HCT116 (cell line): ENCODE results near the gene ADD1. TPM values are rescaled to one million over a fixed set of nuclear protein-coding genes. Genes with fewer than 3 reads are reported as not detected.

Experiments
- ATAC-seq: fragments of 200-7000 bp; cut with Tn5 transposase; 2 replicates; pipeline ENCODE4 v1.9.1; 2020; ENCODE audit warnings: mild to moderate bottlenecking, moderate library complexity
- BruUV-seq: library from RNA; stranded (reverse); fragments of 400-500 nt; replicated peaks from 2 replicates; lab custom pipeline; 2021; lab: Mats Ljungman, UMichigan
- CTCF ChIA-PET: fragments of 300-600 bp; sonication (Branson Sonifier 250); formaldehyde crosslinking; loops from one replicate; lab custom pipeline; 2021; ENCODE audit warnings: antibody characterized with exemption; lab: Charles Lee
- POLR2A ChIA-PET: fragments of 300-600, 350-600 bp; sonication (Branson Sonifier 250); formaldehyde crosslinking; loops from one replicate; lab custom pipeline; 2021; ENCODE audit warnings: antibody characterized with exemption; lab: Charles Lee
- RAD21 ChIA-PET, 2 experiments: fragments of 300-600 bp; sonication (Branson Sonifier 250); formaldehyde crosslinking; loops; one replicate each; lab custom pipeline; 2023; ENCODE audit warnings: low total read pairs in 2 of 2; ENCODE audit not compliant: uncharacterized antibody in 2 of 2, unreplicated experiment in 2 of 2, low non-redundant PET in 1 of 2; lab: Charles Lee
- DNase-seq: peaks from one replicate; pipeline ENCODE4 v3.0.0-alpha.2; 2010; ENCODE audit warnings: low read depth, low spot score
- H2AFZ ChIP-seq: fragments of 200-600 bp; shearing (Covaris generic), sonication (generic); 2 replicates; pipeline ENCODE4 v1.6.1; 2017; ENCODE audit warnings: low read depth, mixed run types, mixed read lengths, antibody characterized with exemption, low read length; ENCODE audit not compliant: poor library complexity, severe bottlenecking
- H3K27ac ChIP-seq: 2 replicates; pipeline ENCODE4 v1.5.1; 2012; ENCODE audit warnings: low read depth, low read length
- H3K27me3 ChIP-seq: fragments of 200-600 bp; sonication (generic); 2 replicates; pipeline ENCODE4 v1.6.1; 2016; ENCODE audit warnings: mixed run types, low read length, mixed read lengths; ENCODE audit not compliant: insufficient read depth
- H3K36me3 ChIP-seq, 2 experiments: fragments of 200-500 bp in 1 of 2; fragments of 200-600 bp in 1 of 2; sonication (Bioruptor generic) in 1 of 2; sonication (generic) in 1 of 2; 2 replicates each; pipeline versions ENCODE4 v1.5.1 to v1.6.1; 2014 to 2016; ENCODE audit warnings: low read length in 2 of 2, inconsistent platforms in 1 of 2, mixed read lengths in 1 of 2, mixed run types in 1 of 2; ENCODE audit not compliant: insufficient read depth in 2 of 2, control insufficient read depth in 1 of 2
- H3K4me1 ChIP-seq, 2 experiments: fragments of 200-600 bp in 1 of 2; sonication (generic) in 1 of 2; 2 replicates each; pipeline versions ENCODE4 v1.5.1 to v1.6.1; 2012 to 2017; ENCODE audit warnings: low read length in 2 of 2, inconsistent platforms in 1 of 2, mild to moderate bottlenecking in 1 of 2, mixed read lengths in 1 of 2, mixed run types in 1 of 2, moderate library complexity in 1 of 2; ENCODE audit not compliant: insufficient read depth in 2 of 2, control insufficient read depth in 1 of 2
- H3K4me2 ChIP-seq: fragments of 200-600 bp; sonication (generic); 2 replicates; pipeline ENCODE4 v1.6.1; 2017; ENCODE audit warnings: mixed run types, low read length, mixed read lengths
- H3K4me3 ChIP-seq, 2 experiments: fragments of 200-600 bp in 1 of 2; sonication (generic) in 1 of 2; replicated peaks in 1 of 2; 2 replicates each; pipeline ENCODE4 v1.5.1; 2011 to 2016; ENCODE audit warnings: low read length in 2 of 2, control low read depth in 1 of 2, low read depth in 1 of 2, mild to moderate bottlenecking in 1 of 2, mixed read lengths in 1 of 2, mixed run types in 1 of 2
- H3K79me2 ChIP-seq: fragments of 200-600 bp; sonication (generic); 2 replicates; pipeline ENCODE4 v1.6.1; 2017; ENCODE audit warnings: mild to moderate bottlenecking, mixed run types, low read length, moderate library complexity, mixed read lengths; ENCODE audit not compliant: insufficient read depth
- H3K9ac ChIP-seq: fragments of 200-600 bp; sonication (generic); 2 replicates; pipeline ENCODE4 v1.6.1; 2016; ENCODE audit warnings: low read length, mixed read lengths
- H3K9me2 ChIP-seq: fragments of 200-600 bp; sonication (generic), shearing (Covaris generic); 2 replicates; pipeline ENCODE4 v1.6.1; 2017; ENCODE audit warnings: mixed run types, mild to moderate bottlenecking, moderate library complexity; ENCODE audit not compliant: insufficient read depth
- H3K9me3 ChIP-seq, 2 experiments: fragments of 200-500 bp in 1 of 2; fragments of 200-600 bp in 1 of 2; sonication (Bioruptor generic) in 1 of 2; sonication (generic) in 1 of 2; 2 replicates each; pipeline ENCODE4 v1.6.1; 2014 to 2017; ENCODE audit warnings: low read length in 2 of 2, mixed read lengths in 2 of 2, inconsistent platforms in 1 of 2, low read depth in 1 of 2, mild to moderate bottlenecking in 1 of 2, mixed run types in 1 of 2, moderate library complexity in 1 of 2; ENCODE audit not compliant: control insufficient read depth in 1 of 2, insufficient read depth in 1 of 2
- H4K20me1 ChIP-seq: fragments of 200-600 bp; sonication (generic), shearing (Covaris generic); 2 replicates; pipeline ENCODE4 v1.6.1; 2017; ENCODE audit warnings: mixed run types, mild to moderate bottlenecking, moderate library complexity; ENCODE audit not compliant: insufficient read depth
- CBX3 ChIP-seq: IDR thresholded peaks from 2 replicates; pipeline ENCODE4 v1.6.1; 2012; ENCODE audit warnings: low read depth
- CEBPB ChIP-seq: IDR thresholded peaks from 2 replicates; pipeline ENCODE4 v1.6.1; 2012; ENCODE audit warnings: low read depth
- EGR1 ChIP-seq: IDR thresholded peaks from 2 replicates; pipeline ENCODE4 v1.6.1; 2012; ENCODE audit warnings: low read depth
- ELF1 ChIP-seq: IDR thresholded peaks from 2 replicates; pipeline ENCODE4 v1.6.1; 2012; ENCODE audit warnings: low read depth, borderline replicate concordance
- EZH2phosphoT487 ChIP-seq: fragments of 200-600 bp; IDR thresholded peaks from 2 replicates; pipeline ENCODE4 v1.6.1; 2018; ENCODE audit warnings: antibody characterized with exemption, borderline replicate concordance
- JUND ChIP-seq: IDR thresholded peaks from 2 replicates; pipeline ENCODE4 v1.6.1; 2012
- POLR2A ChIP-seq: IDR thresholded peaks from 2 replicates; pipeline ENCODE4 v1.7.0; 2011; ENCODE audit warnings: borderline replicate concordance; ENCODE audit not compliant: insufficient read depth, insufficient read length; ENCODE audit errors: extremely low read depth
- RAD21 ChIP-seq: IDR thresholded peaks from 2 replicates; pipeline ENCODE4 v1.6.1; 2012; ENCODE audit warnings: low read depth, mild to moderate bottlenecking
- REST ChIP-seq: IDR thresholded peaks from 2 replicates; pipeline ENCODE4 v1.6.1; 2012; ENCODE audit warnings: low read depth
- SIN3A ChIP-seq: IDR thresholded peaks from 2 replicates; pipeline ENCODE4 v1.6.1; 2012; ENCODE audit warnings: low read depth
- SRF ChIP-seq: IDR thresholded peaks from 2 replicates; pipeline ENCODE4 v1.6.1; 2012; ENCODE audit warnings: low read depth
- YY1 ChIP-seq: IDR thresholded peaks from 2 replicates; pipeline ENCODE4 v1.6.1; 2011; ENCODE audit warnings: low read length, low read depth, moderate library complexity, mild to moderate bottlenecking; ENCODE audit not compliant: insufficient replicate concordance; ENCODE audit errors: extremely low read depth
- ZNF274 ChIP-seq: fragments of 200-500 bp; sonication (Bioruptor generic); IDR thresholded peaks from 2 replicates; pipeline ENCODE4 v1.6.1; 2014; ENCODE audit warnings: mild to moderate bottlenecking, low read depth, low read length, inconsistent platforms
- intact Hi-C: fragments of 100-400 bp; cut with micrococcal nuclease; formaldehyde crosslinking; loops from 2 replicates; pipeline ENCODE4 v1.10.0; 2022
- total RNA-seq: library from RNA; stranded (reverse); gene quantifications from one replicate; pipeline ENCODE4 v1.2.1, GENCODE V29; 2021; ENCODE audit not compliant: unreplicated experiment
- TF ChIP-seq, protein P1 (sequence below): IDR thresholded peaks from 2 replicates; pipeline ENCODE4 v1.6.1; 2012
- TF ChIP-seq, protein P2 (sequence below): IDR thresholded peaks from 2 replicates; pipeline ENCODE4 v1.6.1; 2012

Gene ADD1
- total RNA-seq, 1 experiment from 2014 or later = 139 TPM

GRCh38 chr4:2902126-2902525 lies 58.5 kb downstream of the ADD1 start:
- no peak overlapping the region for H3K4me3 ChIP-seq
- H3K9me3 ChIP-seq = no peaks in the 10 kb centered on the region
- H3K27me3 ChIP-seq = no peaks in the 10 kb centered on the region
- peaks cover 35 to 51% of the 10 kb centered on the region in 2 experiments for H3K36me3 ChIP-seq
- no peak overlapping the region for H3K9ac ChIP-seq
- H3K79me2 ChIP-seq = no peaks in the 10 kb centered on the region
- ChIA-PET POLR2A (no interaction called here), CTCF (no interaction called here), RAD21 (no interaction called here)
- no peak overlapping the region for H2AFZ ChIP-seq
- TF ChIP-seq ZNF274 = no peak
- no peak for TF ChIP-seq YY1
- no peak for TF ChIP-seq EGR1
- TF ChIP-seq POLR2A = no peak
- TF ChIP-seq CBX3 = no peak
- TF ChIP-seq JUND = no peak
- TF ChIP-seq RAD21 = no peak
- TF ChIP-seq, protein P1, sequence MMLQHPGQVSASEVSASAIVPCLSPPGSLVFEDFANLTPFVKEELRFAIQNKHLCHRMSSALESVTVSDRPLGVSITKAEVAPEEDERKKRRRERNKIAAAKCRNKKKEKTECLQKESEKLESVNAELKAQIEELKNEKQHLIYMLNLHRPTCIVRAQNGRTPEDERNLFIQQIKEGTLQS = no peak
- TF ChIP-seq, protein P2, sequence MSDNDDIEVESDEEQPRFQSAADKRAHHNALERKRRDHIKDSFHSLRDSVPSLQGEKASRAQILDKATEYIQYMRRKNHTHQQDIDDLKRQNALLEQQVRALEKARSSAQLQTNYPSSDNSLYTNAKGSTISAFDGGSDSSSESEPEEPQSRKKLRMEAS = no peak
- no peak for TF ChIP-seq SIN3A
- TF ChIP-seq REST = no peak
- no peak for TF ChIP-seq ELF1
- no peak for TF ChIP-seq EZH2phosphoT487
- TF ChIP-seq SRF = no peak
- no peak for TF ChIP-seq CEBPB
- no peak overlapping the region for H3K27ac ChIP-seq
- H3K4me2 ChIP-seq = no peak overlapping the region
- H3K9me2 ChIP-seq = no peaks in the 10 kb centered on the region
- no peaks in the 10 kb centered on the region for H4K20me1 ChIP-seq
- no peaks in the 10 kb centered on the region for H3K4me1 ChIP-seq
- intact Hi-C loops = no loop called here
- BruUV-seq = no TSS peak
- DNase-seq (no peak), ATAC-seq (no peak)
